Measurements from ENCODE around the gene PRSS12.

The PRSS12 gene

DNA sequence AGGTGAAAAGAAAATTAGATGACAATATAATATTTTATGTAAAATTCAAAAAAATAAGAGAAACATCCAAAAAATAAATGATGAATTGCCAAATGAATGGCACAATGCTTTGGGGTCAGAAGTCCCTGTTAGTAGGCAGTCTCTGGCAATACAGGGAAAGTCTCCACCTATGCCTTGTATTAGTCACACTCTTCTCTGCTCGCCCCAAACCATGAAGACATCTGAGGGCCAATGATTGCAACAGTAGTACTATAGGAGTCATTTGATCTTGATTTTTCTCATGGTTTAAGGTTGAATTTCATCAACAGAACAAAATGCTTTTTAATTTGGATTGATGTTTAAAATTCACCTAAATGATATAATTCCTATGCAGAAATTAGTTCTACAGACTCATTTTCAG is 3.9 kb upstream of the PRSS12 start:
- no peak for DNase-seq

DNA sequence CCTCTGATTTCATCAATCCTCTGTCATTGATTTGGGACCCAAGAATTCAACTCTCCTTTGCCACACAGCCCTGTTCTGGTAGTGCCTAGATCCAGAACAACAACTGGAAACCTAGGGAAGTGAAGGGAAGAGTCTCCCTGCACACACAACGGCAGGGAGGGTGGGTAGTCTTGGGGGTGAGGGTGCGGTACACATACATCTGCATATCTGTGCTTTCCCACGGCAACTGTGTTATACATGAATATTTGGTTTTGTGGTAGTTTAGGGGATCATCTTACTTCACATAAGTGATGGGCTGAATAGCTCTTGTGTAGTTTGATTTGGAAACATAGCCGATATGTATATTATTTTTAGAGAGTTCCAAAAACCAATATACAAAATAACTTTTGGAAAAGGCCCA is 3.3 kb upstream of the PRSS12 start:
- DNase-seq, result no peak

- DNase-seq, result no peak
These were observed 2.1 kb upstream of the PRSS12 start for GRCh38 chr4:118354913-118355312.

DNA sequence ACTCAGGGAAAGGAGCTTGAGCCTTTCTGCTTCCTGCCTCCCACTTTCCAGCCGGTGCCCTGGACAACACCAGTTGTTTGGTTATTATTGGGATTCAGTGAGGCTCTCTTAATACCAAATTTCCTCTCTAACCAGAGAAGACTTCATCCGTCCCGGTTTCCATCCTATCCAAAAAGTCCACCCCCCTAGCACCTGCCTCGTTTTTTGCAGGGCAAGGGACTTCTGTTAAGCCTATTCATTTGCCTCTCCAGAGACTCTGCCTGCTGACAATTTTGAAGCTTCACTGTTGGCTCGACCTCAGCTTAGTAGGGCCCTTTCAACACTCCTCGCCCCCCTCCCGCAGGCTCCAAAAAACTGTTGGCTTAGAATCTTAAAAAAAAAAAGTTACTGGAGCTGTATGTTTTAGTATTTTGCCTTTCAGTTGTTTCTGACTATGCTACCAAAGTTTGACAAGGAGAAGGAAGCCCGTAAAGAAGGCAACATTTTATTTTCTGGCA is 779 bp upstream of the PRSS12 start:
- DNase-seq, result no peak

GRCh38 chr4:118351851-118352827 is 664 bp downstream of the PRSS12 start:
- DNase-seq, result no peak

GRCh38 chr4:118350961-118351360 is 1.8 kb downstream of the PRSS12 start:
- DNase-seq, result no peak

GRCh38 chr4:118348886-118349285 is 3.9 kb downstream of the PRSS12 start:
- no peak for DNase-seq

DNA sequence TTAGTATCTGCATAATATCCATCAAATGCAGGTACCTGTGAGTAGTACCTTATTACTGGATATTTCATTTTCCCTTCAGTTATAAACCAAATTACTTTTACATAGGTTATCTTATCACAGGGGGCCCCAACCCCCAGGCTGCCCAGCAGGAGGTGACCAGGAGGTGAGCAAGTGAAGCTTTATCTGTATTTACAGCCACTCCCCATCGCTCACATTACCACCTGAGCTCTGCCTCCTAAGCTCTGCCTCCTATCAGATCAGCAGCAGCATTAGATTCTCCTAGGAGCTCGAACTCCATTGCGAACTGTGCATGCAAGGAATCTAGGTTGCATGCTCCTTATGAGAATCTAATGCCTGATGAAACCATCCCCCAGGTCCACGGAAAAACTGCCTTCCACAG is 6.3 kb downstream of the PRSS12 start:
- no peak for DNase-seq

GRCh38 chr4:118345813-118346212 is 7.0 kb downstream of the PRSS12 start:
- DNase-seq, result no peak

DNA sequence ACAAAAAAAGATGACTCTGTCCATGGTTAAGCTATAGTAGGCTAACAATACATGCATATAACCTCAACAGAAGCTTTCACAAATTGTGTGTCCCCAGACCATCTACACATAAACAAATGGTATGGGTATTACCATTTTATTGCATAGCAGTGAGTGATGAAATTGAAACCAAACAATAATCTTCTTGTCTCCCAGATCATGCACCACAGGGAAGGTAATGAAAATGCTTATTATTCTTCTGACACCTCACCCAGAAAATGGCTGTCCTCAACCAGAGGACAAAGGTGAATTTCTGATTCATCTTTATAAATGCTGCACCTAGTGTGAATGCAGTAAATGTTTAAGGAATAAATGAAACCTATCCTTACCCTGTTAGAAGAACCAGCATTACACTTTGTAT is 8.0 kb downstream of the PRSS12 start:
- DNase-seq, result no peak

- DNase-seq, result no peak
These were observed 9.3 kb downstream of the PRSS12 start for GRCh38 chr4:118343501-118343900.

DNA sequence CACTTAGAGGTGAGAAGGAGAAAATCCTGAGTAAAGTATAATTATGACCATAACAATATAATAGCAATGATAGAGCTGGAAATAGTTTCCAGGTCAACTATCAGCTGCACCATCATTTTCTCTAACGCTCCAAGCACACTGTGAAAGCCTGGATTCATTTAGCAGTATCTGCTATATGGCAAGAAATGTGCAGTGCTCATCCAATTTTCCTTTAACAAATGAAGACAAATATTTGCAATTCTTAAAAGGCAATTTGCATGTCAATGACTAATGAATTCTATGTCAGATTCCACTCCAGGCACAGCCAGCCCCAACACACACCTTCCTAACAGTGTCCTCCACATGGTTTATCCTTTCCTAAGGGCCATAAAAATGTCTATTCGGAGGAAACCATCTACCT is 12.7 kb downstream of the PRSS12 start:
- no peak for DNase-seq

DNA sequence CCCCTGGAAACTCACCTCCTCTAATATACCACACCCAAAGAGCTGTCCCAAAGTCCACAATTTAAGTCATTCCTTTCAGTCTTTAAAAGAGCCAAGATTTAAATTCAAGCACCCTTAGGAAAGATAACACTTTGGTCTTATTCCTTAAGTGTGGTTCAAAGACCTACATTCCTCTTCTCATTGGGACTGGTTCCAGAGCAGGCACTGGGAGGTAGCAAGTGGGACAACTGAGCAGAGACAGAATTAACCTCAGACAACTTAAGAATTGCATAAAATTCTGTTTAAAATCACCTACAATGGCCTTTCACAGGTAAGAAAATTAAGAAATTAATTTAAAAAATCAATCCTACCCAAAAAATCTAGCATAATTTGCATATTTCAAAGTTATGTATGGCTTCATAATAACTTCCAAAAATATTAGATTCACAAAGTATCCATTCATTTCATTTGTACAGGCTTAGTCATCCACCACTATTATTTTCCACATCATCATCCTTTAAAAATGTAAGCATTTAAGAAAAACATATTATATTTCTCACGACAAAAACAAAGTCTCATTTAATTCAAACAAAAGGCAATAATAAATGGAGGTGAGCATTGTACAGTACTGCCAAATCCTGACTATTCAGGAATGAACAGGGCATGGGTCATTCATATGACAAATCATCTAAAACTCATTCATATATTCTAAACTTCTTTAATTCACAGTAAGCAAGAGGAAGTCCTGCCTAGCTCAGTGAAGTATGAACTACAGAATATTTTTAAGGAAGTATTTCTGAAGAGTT is 13.6 kb downstream of the PRSS12 start:
- DNase-seq, result no peak

- DNase-seq, result no peak
These were observed 14.3 kb downstream of the PRSS12 start for GRCh38 chr4:118338518-118338917.

GRCh38 chr4:118337954-118338353 is 14.8 kb downstream of the PRSS12 start:
- no peak for DNase-seq

DNA sequence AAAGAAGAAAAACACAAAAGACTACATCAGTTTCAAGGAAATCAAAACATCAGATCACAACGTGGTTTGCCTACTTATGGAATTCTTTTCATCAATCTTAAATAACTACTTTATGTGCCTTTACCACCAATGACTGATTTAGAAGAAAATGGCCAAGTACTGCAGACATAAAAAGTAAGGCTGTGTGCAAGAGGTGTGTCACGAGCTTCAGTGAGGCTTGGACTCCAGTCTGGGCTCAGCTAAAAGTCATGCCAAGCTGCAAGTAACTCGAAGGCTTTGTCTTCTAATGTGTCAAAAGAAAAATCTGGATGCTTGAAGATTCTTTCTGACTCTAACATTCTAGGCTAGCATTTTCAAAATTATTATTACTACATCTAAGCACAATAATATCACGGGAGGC is 17.0 kb downstream of the PRSS12 start:
- no peak for DNase-seq

- no peak for DNase-seq
These were observed 17.5 kb downstream of the PRSS12 start for GRCh38 chr4:118335324-118335723.

DNA sequence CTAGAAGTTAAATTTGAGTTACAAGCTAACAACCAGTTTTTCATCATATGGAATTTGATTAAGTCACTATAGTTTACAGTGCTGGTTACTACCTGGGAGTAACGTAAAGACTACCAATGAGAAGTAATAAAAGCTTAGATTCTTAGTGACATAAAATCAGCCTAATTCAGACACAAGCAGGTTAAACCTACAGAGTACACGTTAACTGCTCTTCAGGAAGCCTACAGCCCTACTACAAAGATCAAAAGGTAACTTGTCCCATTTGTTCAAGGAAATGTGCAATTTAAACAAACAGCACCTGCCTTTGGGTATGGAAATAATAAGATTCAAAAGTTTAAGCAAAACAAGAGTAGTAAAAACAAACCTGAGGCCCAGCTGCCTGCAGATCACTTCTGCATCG is 21.5 kb downstream of the PRSS12 start:
- no peak for DNase-seq

GRCh38 chr4:118329849-118330248 is 23.0 kb downstream of the PRSS12 start:
- no peak for DNase-seq

DNA sequence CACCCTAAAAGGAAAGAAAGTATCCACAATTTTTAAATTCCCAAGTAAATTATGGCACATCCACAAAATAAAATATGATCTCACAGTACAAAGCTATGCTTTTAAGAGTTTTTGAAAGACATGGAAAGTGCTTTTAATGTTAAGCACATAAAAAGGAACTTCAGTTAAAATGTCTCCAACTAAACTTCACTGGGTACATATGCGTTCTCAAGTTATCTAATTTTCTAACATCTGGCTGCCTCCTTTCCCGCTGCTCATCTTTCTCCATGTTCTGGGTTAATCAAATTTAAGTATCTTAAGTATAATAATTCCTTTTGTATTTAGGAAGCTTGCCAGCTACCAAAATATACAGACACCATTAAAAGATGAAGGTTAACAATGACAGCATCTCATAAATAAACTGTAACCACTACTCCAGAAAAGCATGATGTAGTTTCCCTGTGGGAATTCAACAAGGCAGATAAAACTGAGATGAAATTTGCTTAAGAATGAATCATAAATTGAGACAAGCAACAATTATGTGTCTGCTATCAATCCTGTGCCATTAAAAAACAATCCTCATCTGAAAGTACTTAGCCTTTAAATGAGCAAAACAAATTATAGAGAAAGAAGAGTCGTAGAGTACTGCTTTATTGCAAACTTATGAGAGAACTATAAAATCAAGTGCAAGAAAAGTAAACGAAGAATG is 25.1 kb downstream of the PRSS12 start:
- DNase-seq, result no peak

GRCh38 chr4:118326585-118326984 is 26.2 kb downstream of the PRSS12 start:
- DNase-seq, result no peak

- DNase-seq, result no peak
These were observed 27.4 kb downstream of the PRSS12 start for GRCh38 chr4:118325431-118325830.

- DNase-seq, result no peak
These were observed 29.8 kb downstream of the PRSS12 start for GRCh38 chr4:118322831-118323502.

Measured in NCI-H1694 treated with DMSO at 0.1 percent for 48 hours (cell line).